Stomach (tissue), 9 donors: ENCODE measurements around the gene STAT4. TPM values are rescaled to one million over a fixed set of nuclear protein-coding genes. Genes with fewer than 3 reads are reported as not detected.

Experiments
- DNase-seq, 2 donors: peaks; one replicate each; pipeline versions ENCODE4 v3.0.0 to v3.0.0-alpha.2; 2013 to 2019
- H3K27ac ChIP-seq, 5 donors: fragments of 200-600 bp in 4 of 5; sonication (generic) in 4 of 5; one replicate each; pipeline ENCODE4 v1.5.1; 2013 to 2019; ENCODE audit warnings: mild to moderate bottlenecking in 1 of 5, moderate library complexity in 1 of 5
- H3K27me3 ChIP-seq, 3 donors: fragments of 200-600 bp; sonication (generic); one replicate each; pipeline ENCODE4 v1.5.1; 2017 to 2019; ENCODE audit warnings: mixed run types in 1 of 3
- H3K36me3 ChIP-seq, 4 donors: fragments of 200-600 bp; sonication (generic); 1 replicate in 3 of 4; 2 replicates in 1 of 4; pipeline ENCODE4 v1.5.1; 2016 to 2019
- H3K4me1 ChIP-seq, 4 donors: fragments of 200-600 bp; sonication (generic); one replicate each; pipeline ENCODE4 v1.5.1; 2016 to 2019
- H3K4me3 ChIP-seq, 4 donors: fragments of 200-600 bp; sonication (generic) in 3 of 4; one replicate each; pipeline ENCODE4 v1.5.1; 2016 to 2019; ENCODE audit warnings: mild to moderate bottlenecking in 1 of 4
- H3K9me3 ChIP-seq, 4 donors: fragments of 200-600 bp; sonication (generic); one replicate each; pipeline ENCODE4 v1.5.1; 2016 to 2019
- CTCF ChIP-seq, 7 experiments: fragments of 450-650 bp in 4 of 7; fragments of 200-600 bp in 3 of 7; sonication (generic) in 3 of 7; IDR thresholded peaks; one replicate each; pipeline ENCODE4 v1.5.1; 2016 to 2019; ENCODE audit warnings: antibody characterized with exemption in 7 of 7, control low read depth in 2 of 7, mild to moderate bottlenecking in 1 of 7
- EP300 ChIP-seq: sonication (generic); formaldehyde crosslinking; IDR thresholded peaks from one replicate; pipeline ENCODE4 v1.6.1; 2017; ENCODE audit warnings: antibody characterized with exemption
- POLR2A ChIP-seq, 4 donors: fragments of 450-650 bp; IDR thresholded peaks; one replicate each; pipeline ENCODE4 v1.6.1; 2016; ENCODE audit warnings: antibody characterized with exemption in 4 of 4, control low read depth in 2 of 4, mild to moderate bottlenecking in 1 of 4, moderate library complexity in 1 of 4
- POLR2AphosphoS5 ChIP-seq, 3 donors: sonication (generic); formaldehyde crosslinking; IDR thresholded peaks; one replicate each; pipeline ENCODE4 v1.6.1; 2016; ENCODE audit warnings: antibody characterized with exemption in 3 of 3
- WGBS, 5 donors: extraction: QIAGEN DNeasy Blood & Tissue Kit in 3 of 5; methylation state at CpG; one replicate each; pipeline versions ENCODE4 v1.1.5 to v1.1.7; 2013 to 2018; 5-methylcytosine and 5-hydroxymethylcytosine counted together
- intact Hi-C: fragments of 100-400 bp; cut with DNase I; formaldehyde crosslinking; loops from one replicate; pipeline ENCODE4 v1.15.1; 2023; ENCODE audit warnings: low total_unique reads
- polyA plus RNA-seq, 3 donors: library from polyadenylated mRNA; stranded (reverse); fragments of 200-250 nt; gene quantifications; one replicate each; pipeline ENCODE4 v1.2.3, GENCODE V29; 2013
- total RNA-seq, 5 donors: library from RNA; depleted of rRNA; stranded (reverse); fragments of >200 nt; gene quantifications; one replicate each; pipeline versions ENCODE4 v1.1.0 to v1.2.3, GENCODE V29; 2014 to 2016
- donor health status: healthy with polysubstance abuse.
- donor health status: Bipolar disorder and iron deficiency.
- donor health status: healthy.

Gene STAT4
- total and polyA plus RNA-seq, 8 donors: 0.75 to 21.4 (median 3.8) TPM

- intact Hi-C loops: no loop called here
- 75 to 92% (median 87%) methylated on average over 2 of the region's 2 CpGs for WGBS, 5 donors
- Histone ChIP-seq H3K36me3 (no peaks in the 10 kb centered on the region), H3K27ac (no peak overlapping the region), H3K9me3 (no peaks in the 10 kb centered on the region), H3K4me3 (no peak overlapping the region), H3K4me1 (no peaks in the 10 kb centered on the region), H3K27me3 (no peaks in the 10 kb centered on the region)
- TF ChIP-seq CTCF (IDR thresholded peaks at IDR 0.05) (no peak), EP300 (no peak), POLR2A (IDR thresholded peaks at IDR 0.05) (no peak), POLR2AphosphoS5 (IDR thresholded peaks at IDR 0.05) (no peak)
- no peak for DNase-seq
Observed at GRCh38 chr2:191082321-191082720, 68.5 kb downstream of the STAT4 start.

GRCh38 chr2:191081411-191082155 lies 69.2 kb downstream of the STAT4 start:
- no peak for DNase-seq
- H3K4me3 ChIP-seq: no peak overlapping the region
- no peaks in the 10 kb centered on the region for H3K27me3 ChIP-seq
- H3K27ac ChIP-seq: no peak overlapping the region
- no peak for TF ChIP-seq POLR2A (IDR thresholded peaks at IDR 0.05)
- no peak for TF ChIP-seq POLR2AphosphoS5 (IDR thresholded peaks at IDR 0.05)
- TF ChIP-seq EP300: no peak
- no peak for TF ChIP-seq CTCF (IDR thresholded peaks at IDR 0.05)
- 53 to 82% (median 74%) methylated on average over 3 of the region's 3 CpGs for WGBS, 5 donors
- no peaks in the 10 kb centered on the region for H3K9me3 ChIP-seq
- H3K4me1 ChIP-seq: no peaks in the 10 kb centered on the region
- intact Hi-C loops: no loop called here
- no peaks in the 10 kb centered on the region for H3K36me3 ChIP-seq

GRCh38 chr2:191078165-191078867 lies 72.5 kb downstream of the STAT4 start:
- Histone ChIP-seq H3K4me3 (no peak overlapping the region), H3K4me1 (no peaks in the 10 kb centered on the region), H3K9me3 (no peaks in the 10 kb centered on the region), H3K36me3 (no peaks in the 10 kb centered on the region), H3K27me3 (no peaks in the 10 kb centered on the region), H3K27ac (no peak overlapping the region)
- 61 to 75% (median 68%) methylated on average over 3 of the region's 3 CpGs for WGBS, 5 donors
- intact Hi-C loops: no loop called here
- TF ChIP-seq POLR2A (IDR thresholded peaks at IDR 0.05): no peak
- TF ChIP-seq POLR2AphosphoS5 (IDR thresholded peaks at IDR 0.05): no peak
- no peak for TF ChIP-seq EP300
- no peak for TF ChIP-seq CTCF (IDR thresholded peaks at IDR 0.05)
- DNase-seq: no peak

- Histone ChIP-seq H3K27ac (no peak overlapping the region), H3K36me3 (no peaks in the 10 kb centered on the region), H3K4me1 (no peaks in the 10 kb centered on the region), H3K4me3 (no peak overlapping the region), H3K27me3 (no peaks in the 10 kb centered on the region), H3K9me3 (no peaks in the 10 kb centered on the region)
- TF ChIP-seq POLR2AphosphoS5 (IDR thresholded peaks at IDR 0.05): no peak
- TF ChIP-seq CTCF (IDR thresholded peaks at IDR 0.05): no peak
- no peak for TF ChIP-seq EP300
- DNase-seq: no peak
- intact Hi-C loops: no loop called here
- WGBS, 5 donors: 57 to 64% (median 59%) methylated on average over 1 of the region's 1 CpG
Observed at GRCh38 chr2:191070276-191070675, 80.5 kb downstream of the STAT4 start.
